Hepatocyte (in vitro differentiated cells): Measurements from ENCODE around the gene TTYH2. TPM values are rescaled to one million over a fixed set of nuclear protein-coding genes. Genes with fewer than 3 reads are reported as not detected.
"Not testable (repeated sequence)": the region's sequence is repeated elsewhere in the genome, so short reads cannot be mapped to it uniquely, and the experiment has no call there.

Experiments used
- DNase-seq: peaks from one replicate; pipeline ENCODE4 v3.0.0-alpha.2; 2016; ENCODE audit warnings: low spot score
- H2AFZ ChIP-seq: fragments of 200-600 bp; sonication (generic); 2 replicates; pipeline ENCODE4 v1.6.0; 2016; ENCODE audit warnings: antibody characterized with exemption, mild to moderate bottlenecking
- H3K27ac ChIP-seq: fragments of 200-600 bp; sonication (generic); 2 replicates; pipeline ENCODE4 v1.5.1; 2016; ENCODE audit warnings: mild to moderate bottlenecking
- H3K27me3 ChIP-seq: fragments of 200-600 bp; sonication (generic); 2 replicates; pipeline ENCODE4 v1.6.1; 2016
- H3K36me3 ChIP-seq: fragments of 200-600 bp; sonication (generic); replicated peaks from 2 replicates; pipeline ENCODE4 v1.5.1; 2016; ENCODE audit warnings: low read depth; ENCODE audit not compliant: insufficient read depth
- H3K4me1 ChIP-seq: fragments of 200-600 bp; sonication (generic); 2 replicates; pipeline ENCODE4 v1.5.1; 2016; ENCODE audit warnings: mild to moderate bottlenecking, moderate library complexity; ENCODE audit not compliant: insufficient read depth
- H3K4me2 ChIP-seq: fragments of 200-600 bp; sonication (generic); 2 replicates; pipeline ENCODE4 v1.6.0; 2016
- H3K4me3 ChIP-seq: fragments of 200-600 bp; sonication (generic); 2 replicates; pipeline ENCODE4 v1.5.1; 2016; ENCODE audit warnings: mild to moderate bottlenecking
- H3K79me2 ChIP-seq: fragments of 200-600 bp; sonication (generic); 2 replicates; pipeline ENCODE4 v1.6.0; 2017; ENCODE audit warnings: mild to moderate bottlenecking
- H3K9me2 ChIP-seq: fragments of 200-600 bp; sonication (generic); replicated peaks from 2 replicates; pipeline ENCODE4 v1.6.0; 2017; ENCODE audit warnings: mild to moderate bottlenecking; ENCODE audit not compliant: insufficient read depth
- H3K9me3 ChIP-seq: fragments of 200-600 bp; sonication (generic); 2 replicates; pipeline ENCODE4 v1.5.1; 2016; ENCODE audit warnings: low read depth, mild to moderate bottlenecking
- H4K20me1 ChIP-seq: fragments of 200-600 bp; sonication (generic); 2 replicates; pipeline ENCODE4 v1.6.0; 2016; ENCODE audit warnings: mild to moderate bottlenecking; ENCODE audit not compliant: insufficient read depth, poor library complexity, severe bottlenecking
- EZH2 ChIP-seq: fragments of 200-600 bp; sonication (generic); IDR thresholded peaks from 2 replicates; pipeline ENCODE4 v1.6.1; 2016; ENCODE audit warnings: antibody characterized with exemption, mild to moderate bottlenecking, borderline replicate concordance
- EZH2phosphoT487 ChIP-seq: fragments of 200-600 bp; sonication (generic); IDR thresholded peaks from one replicate; pipeline ENCODE4 v1.6.1; 2018; ENCODE audit warnings: antibody characterized with exemption, mild to moderate bottlenecking, low read depth, moderate library complexity; ENCODE audit not compliant: unreplicated experiment, severe bottlenecking
- WGBS: methylation state at CpG from one replicate; pipeline ENCODE4 v1.1.6; 2016; ENCODE audit warnings: low lambda C conversion rate; ENCODE audit errors: missing lambda C conversion rate; 5-methylcytosine and 5-hydroxymethylcytosine counted together
- polyA plus RNA-seq: library from polyadenylated mRNA; unstranded; fragments of >200 nt; fragmentation: Nextera tagmentation; extraction: Ambion mirVana; gene quantifications from 2 replicates; pipeline ENCODE4 v1.2.1, GENCODE V29; 2016
- total RNA-seq: library from RNA; depleted of rRNA; stranded (reverse); fragments of >200 nt; gene quantifications from 2 replicates; pipeline ENCODE4 v1.2.3, GENCODE V29; 2014
- TF ChIP-seq, protein P1 (sequence below): fragments of 200-600 bp; sonication (generic); IDR thresholded peaks from 2 replicates; pipeline ENCODE4 v1.5.1; 2016; ENCODE audit warnings: antibody characterized with exemption, mild to moderate bottlenecking; ENCODE audit not compliant: poor library complexity

Gene TTYH2
- total and polyA plus RNA-seq, 2 experiments from 2014 or later, result 7.4 to 7.8 TPM

- no peaks in the 10 kb centered on the region for H3K9me2 ChIP-seq
- H3K79me2 ChIP-seq, result no peaks in the 10 kb centered on the region
- H4K20me1 ChIP-seq, result no peaks in the 10 kb centered on the region
- H3K27ac ChIP-seq, result no peak overlapping the region
- no peaks in the 10 kb centered on the region for H3K36me3 ChIP-seq
- DNase-seq, result no peak
- H3K4me2 ChIP-seq, result no peak overlapping the region
- H3K9me3 ChIP-seq, result no peaks in the 10 kb centered on the region
- WGBS, result 73% methylated on average over 12 of the region's 12 CpGs
- H3K4me3 ChIP-seq, result no peak overlapping the region
- TF ChIP-seq EZH2phosphoT487 (no peak), EZH2 (no peak)
- TF ChIP-seq, protein P1, sequence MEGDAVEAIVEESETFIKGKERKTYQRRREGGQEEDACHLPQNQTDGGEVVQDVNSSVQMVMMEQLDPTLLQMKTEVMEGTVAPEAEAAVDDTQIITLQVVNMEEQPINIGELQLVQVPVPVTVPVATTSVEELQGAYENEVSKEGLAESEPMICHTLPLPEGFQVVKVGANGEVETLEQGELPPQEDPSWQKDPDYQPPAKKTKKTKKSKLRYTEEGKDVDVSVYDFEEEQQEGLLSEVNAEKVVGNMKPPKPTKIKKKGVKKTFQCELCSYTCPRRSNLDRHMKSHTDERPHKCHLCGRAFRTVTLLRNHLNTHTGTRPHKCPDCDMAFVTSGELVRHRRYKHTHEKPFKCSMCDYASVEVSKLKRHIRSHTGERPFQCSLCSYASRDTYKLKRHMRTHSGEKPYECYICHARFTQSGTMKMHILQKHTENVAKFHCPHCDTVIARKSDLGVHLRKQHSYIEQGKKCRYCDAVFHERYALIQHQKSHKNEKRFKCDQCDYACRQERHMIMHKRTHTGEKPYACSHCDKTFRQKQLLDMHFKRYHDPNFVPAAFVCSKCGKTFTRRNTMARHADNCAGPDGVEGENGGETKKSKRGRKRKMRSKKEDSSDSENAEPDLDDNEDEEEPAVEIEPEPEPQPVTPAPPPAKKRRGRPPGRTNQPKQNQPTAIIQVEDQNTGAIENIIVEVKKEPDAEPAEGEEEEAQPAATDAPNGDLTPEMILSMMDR, result no peak
- no peak overlapping the region for H2AFZ ChIP-seq
- peaks cover 23% of the 10 kb centered on the region for H3K27me3 ChIP-seq
- H3K4me1 ChIP-seq, result peaks cover 3% of the 10 kb centered on the region
These were observed 62.7 kb downstream of the TTYH2 start for GRCh38 chr17:74276051-74276476.

DNA sequence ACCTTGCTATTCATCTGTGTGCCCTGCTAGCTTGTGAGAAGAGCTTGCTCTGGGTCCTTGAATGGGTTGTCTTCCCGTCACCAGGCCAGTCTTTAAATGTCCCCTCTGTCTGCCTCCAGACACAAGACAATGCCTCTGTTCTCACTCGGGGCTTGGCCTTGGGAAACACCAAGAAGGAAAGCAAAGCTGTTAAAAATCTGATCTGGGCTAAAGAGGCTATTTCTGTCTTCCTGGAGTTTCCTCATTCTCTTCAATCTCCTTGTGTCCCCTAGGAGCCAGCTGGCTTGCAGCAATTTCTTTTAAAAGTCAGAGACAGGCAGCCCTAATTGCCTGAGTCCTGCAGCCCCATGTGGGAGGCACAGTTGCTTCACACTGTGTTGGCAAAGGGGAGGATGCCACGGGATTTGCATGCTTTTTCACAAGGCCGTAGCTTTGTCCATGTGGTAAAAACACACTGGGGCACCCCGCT lies 63.2 kb downstream of the TTYH2 start:
- Histone ChIP-seq H4K20me1 (no peaks in the 10 kb centered on the region), H3K9me2 (no peaks in the 10 kb centered on the region), H3K27ac (no peak overlapping the region), H3K4me1 (peaks cover 3% of the 10 kb centered on the region), H3K79me2 (no peaks in the 10 kb centered on the region), H3K4me2 (no peak overlapping the region), H3K9me3 (no peaks in the 10 kb centered on the region), H3K36me3 (no peaks in the 10 kb centered on the region), H3K27me3 (peaks cover 23% of the 10 kb centered on the region), H2AFZ (no peak overlapping the region), H3K4me3 (no peak overlapping the region)
- no peak for DNase-seq
- TF ChIP-seq EZH2 (no peak), EZH2phosphoT487 (no peak)
- TF ChIP-seq, protein P1, result no peak
- 74% methylated on average over 5 of the region's 5 CpGs for WGBS

DNA sequence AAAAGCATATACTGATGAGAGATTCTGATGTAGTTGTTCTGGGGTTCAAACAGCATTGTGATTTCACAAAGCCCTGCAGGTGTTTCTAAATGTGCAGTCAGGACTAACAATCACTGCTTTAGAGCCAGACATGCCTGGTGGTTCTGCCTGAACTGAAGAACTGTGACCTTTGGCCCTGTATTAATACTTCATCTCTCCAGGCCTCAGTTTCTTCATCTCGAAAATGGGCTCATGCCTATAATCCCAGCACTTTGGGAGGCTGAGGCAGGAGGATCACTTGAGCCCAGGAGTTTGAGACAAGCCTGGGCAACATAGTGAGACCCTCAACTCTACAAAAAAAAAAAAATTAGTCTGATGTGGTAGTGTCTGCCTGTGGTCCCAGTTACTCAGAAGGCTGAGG lies 64.6 kb downstream of the TTYH2 start:
- H3K9me3 ChIP-seq, result no peaks in the 10 kb centered on the region
- no peak overlapping the region for H3K4me3 ChIP-seq
- no peaks in the 10 kb centered on the region for H4K20me1 ChIP-seq
- H2AFZ ChIP-seq, result no peak overlapping the region
- H3K27me3 ChIP-seq, result peaks cover 23% of the 10 kb centered on the region
- no peak for DNase-seq
- no peaks in the 10 kb centered on the region for H3K9me2 ChIP-seq
- H3K4me1 ChIP-seq, result peaks cover 3% of the 10 kb centered on the region
- no peak overlapping the region for H3K4me2 ChIP-seq
- H3K36me3 ChIP-seq, result no peaks in the 10 kb centered on the region
- no peak overlapping the region for H3K27ac ChIP-seq
- H3K79me2 ChIP-seq, result no peaks in the 10 kb centered on the region
- TF ChIP-seq EZH2 (no peak), EZH2phosphoT487 (no peak)
- TF ChIP-seq, protein P1, result no peak
- 75% methylated on average over 1 of the region's 1 CpG for WGBS

DNA sequence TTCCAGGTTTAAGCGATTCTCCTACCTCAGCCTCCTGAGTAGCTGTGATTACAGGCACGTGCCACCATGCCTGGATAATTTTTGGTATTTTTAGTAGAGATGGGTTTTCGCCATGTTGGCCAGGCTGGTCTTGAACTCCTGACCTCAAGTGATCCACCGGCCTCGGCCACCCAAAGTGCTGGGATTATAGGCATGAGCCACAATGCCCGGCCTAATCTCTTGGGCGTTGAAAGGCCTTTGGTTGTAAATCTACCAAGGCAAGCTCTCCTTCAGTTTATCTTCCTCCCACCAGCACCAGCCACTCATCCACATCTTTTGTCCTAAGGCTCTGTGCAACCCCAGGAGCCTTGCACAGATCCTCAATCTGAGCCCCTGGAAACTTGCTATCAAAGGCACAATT lies 66.2 kb downstream of the TTYH2 start:
- not testable (repeated sequence) for H3K79me2 ChIP-seq, H3K27ac ChIP-seq, H3K4me3 ChIP-seq, H2AFZ ChIP-seq, H3K36me3 ChIP-seq, H4K20me1 ChIP-seq, H3K4me1 ChIP-seq, H3K9me3 ChIP-seq, H3K4me2 ChIP-seq, DNase-seq, H3K9me2 ChIP-seq
- 89% methylated on average over 7 of the region's 7 CpGs for WGBS
- H3K27me3 ChIP-seq, result peaks cover 12% of the 10 kb centered on the region
